Testis (tissue), 2 donors: ENCODE measurements around the gene VEZT.

Source experiments
- POLR2A ChIP-seq: fragments of 450-650 bp; IDR thresholded peaks from one replicate; pipeline ENCODE4 v1.6.1; 2017; ENCODE audit warnings: antibody characterized with exemption, mild to moderate bottlenecking, moderate library complexity
- TF ChIP-seq, protein P1 (sequence below), 3 experiments: fragments of 450-650 bp in 2 of 3; fragments of 200-600 bp in 1 of 3; sonication (generic) in 1 of 3; IDR thresholded peaks; one replicate each; pipeline ENCODE4 v1.5.1; 2016 to 2019; ENCODE audit warnings: antibody characterized with exemption in 3 of 3, mild to moderate bottlenecking in 2 of 3, moderate library complexity in 1 of 3

DNA sequence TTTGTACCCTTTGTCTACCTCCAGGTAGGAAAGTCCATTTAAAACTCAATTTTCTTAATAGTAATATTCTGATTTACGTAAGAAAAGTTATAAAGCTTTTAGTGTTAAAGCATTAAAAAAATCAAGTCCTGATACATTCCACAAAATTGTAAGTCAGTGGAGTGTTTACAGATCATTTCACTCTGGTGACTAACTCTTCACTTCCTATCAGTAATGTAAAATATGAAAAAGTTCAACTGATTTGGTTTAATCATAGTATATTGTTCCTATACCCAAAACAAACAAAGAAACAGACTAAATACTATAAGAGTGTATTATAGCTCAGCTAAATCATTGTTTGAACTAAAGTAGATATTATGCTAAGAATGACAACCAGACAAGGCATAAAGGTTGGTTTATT lies 85.9 kb downstream of the VEZT start:
- TF ChIP-seq, protein P1, sequence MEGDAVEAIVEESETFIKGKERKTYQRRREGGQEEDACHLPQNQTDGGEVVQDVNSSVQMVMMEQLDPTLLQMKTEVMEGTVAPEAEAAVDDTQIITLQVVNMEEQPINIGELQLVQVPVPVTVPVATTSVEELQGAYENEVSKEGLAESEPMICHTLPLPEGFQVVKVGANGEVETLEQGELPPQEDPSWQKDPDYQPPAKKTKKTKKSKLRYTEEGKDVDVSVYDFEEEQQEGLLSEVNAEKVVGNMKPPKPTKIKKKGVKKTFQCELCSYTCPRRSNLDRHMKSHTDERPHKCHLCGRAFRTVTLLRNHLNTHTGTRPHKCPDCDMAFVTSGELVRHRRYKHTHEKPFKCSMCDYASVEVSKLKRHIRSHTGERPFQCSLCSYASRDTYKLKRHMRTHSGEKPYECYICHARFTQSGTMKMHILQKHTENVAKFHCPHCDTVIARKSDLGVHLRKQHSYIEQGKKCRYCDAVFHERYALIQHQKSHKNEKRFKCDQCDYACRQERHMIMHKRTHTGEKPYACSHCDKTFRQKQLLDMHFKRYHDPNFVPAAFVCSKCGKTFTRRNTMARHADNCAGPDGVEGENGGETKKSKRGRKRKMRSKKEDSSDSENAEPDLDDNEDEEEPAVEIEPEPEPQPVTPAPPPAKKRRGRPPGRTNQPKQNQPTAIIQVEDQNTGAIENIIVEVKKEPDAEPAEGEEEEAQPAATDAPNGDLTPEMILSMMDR (IDR thresholded peaks at IDR 0.05): no peak
- no peak for TF ChIP-seq POLR2A
